ENCODE results near the gene CRMP1. TPM values are rescaled to one million over a fixed set of nuclear protein-coding genes. Genes with fewer than 3 reads are reported as not detected.

Gene CRMP1
- total and polyA plus RNA-seq, 8 donors = 5.2 to 76.2 (median 64.0) TPM

DNA sequence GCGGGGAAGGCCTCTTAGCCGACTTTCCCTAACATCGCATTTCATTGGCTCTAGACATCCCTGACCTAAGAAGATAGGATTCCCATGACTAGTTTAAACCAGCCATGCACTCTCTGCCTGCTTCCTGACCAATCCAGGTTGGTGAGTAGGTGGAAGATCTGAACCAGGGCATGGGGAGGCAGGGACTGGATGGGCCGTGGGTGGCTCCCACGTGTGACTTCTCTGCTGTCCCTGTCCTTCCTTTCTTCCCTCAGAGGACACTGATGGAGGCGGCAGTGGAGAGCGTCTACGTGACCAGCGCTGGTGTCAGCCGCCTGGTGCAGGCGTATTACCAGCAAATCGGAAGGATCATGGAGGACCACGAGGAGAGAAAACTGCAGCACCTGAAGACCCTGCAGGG lies 91.2 kb downstream of the CRMP1 start:
- Histone ChIP-seq H3K27ac (no peak overlapping the region), H3K4me1 (no peaks in the 10 kb centered on the region), H3K27me3 (no peaks in the 10 kb centered on the region), H3K4me3 (no peak overlapping the region), H3K9me3 (no peaks in the 10 kb centered on the region), H3K36me3 (peaks cover 0 to 26% of the 10 kb centered on the region in 2 donors)
- intact Hi-C loops (cut with DNase I) = no loop called here
- TF ChIP-seq, protein P1, sequence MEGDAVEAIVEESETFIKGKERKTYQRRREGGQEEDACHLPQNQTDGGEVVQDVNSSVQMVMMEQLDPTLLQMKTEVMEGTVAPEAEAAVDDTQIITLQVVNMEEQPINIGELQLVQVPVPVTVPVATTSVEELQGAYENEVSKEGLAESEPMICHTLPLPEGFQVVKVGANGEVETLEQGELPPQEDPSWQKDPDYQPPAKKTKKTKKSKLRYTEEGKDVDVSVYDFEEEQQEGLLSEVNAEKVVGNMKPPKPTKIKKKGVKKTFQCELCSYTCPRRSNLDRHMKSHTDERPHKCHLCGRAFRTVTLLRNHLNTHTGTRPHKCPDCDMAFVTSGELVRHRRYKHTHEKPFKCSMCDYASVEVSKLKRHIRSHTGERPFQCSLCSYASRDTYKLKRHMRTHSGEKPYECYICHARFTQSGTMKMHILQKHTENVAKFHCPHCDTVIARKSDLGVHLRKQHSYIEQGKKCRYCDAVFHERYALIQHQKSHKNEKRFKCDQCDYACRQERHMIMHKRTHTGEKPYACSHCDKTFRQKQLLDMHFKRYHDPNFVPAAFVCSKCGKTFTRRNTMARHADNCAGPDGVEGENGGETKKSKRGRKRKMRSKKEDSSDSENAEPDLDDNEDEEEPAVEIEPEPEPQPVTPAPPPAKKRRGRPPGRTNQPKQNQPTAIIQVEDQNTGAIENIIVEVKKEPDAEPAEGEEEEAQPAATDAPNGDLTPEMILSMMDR (IDR thresholded peaks at IDR 0.05) = no peak
- ATAC-seq (no peak), DNase-seq (no peak)

DNA sequence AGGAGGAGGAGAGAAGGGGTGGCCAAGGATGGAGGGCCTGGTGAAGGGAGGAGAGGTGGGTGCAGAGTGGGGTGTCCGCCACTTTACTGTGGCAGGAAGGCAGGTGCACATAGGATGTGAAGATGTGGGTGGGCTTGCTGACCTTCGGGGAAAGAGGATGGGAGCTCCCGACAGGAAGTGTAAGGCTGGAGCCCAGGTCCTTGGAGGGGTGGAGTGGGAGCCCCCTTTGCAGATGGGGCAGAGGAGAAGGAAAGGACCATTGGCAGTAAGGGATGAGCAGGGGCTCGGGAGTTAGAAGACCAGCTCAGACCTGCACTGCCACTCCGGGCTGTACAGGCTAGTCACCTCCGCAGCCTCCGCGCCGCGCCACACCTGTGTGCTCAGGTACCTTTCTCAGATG lies 92.4 kb downstream of the CRMP1 start:
- Histone ChIP-seq H3K4me3 (no peak overlapping the region), H3K9me3 (no peaks in the 10 kb centered on the region), H3K36me3 (peaks cover 0 to 31% of the 10 kb centered on the region in 2 donors), H3K4me1 (no peaks in the 10 kb centered on the region), H3K27me3 (no peaks in the 10 kb centered on the region), H3K27ac (no peak overlapping the region)
- intact Hi-C loops (cut with DNase I) = no loop called here
- DNase-seq = no peak
- TF ChIP-seq, protein P1 (IDR thresholded peaks at IDR 0.05) = no peak
- no peak for ATAC-seq

DNA sequence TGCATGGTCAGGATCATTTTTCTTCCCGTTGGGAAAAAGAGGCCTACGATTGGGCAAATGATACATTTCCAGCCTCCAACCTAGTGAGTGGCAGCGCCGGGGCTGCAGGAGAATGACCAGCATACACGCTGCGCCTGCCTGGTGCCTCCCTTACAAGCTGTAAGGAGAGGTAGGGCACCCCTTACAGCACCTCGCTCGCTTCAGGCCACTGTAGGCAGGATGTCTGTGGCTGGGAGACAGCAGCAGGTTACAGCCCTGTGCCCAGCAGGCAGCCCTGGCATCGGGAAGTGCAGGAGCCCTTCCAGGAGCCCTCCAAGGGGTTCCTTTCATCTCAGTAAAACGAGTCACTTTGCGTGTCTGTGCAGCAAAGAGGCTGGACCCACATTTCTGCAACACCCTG lies 93.5 kb downstream of the CRMP1 start:
- TF ChIP-seq, protein P1 (IDR thresholded peaks at IDR 0.05) = no peak
- Histone ChIP-seq H3K4me3 (no peak overlapping the region), H3K4me1 (no peaks in the 10 kb centered on the region), H3K27ac (no peak overlapping the region), H3K36me3 (peaks cover 0 to 21% of the 10 kb centered on the region in 2 donors), H3K9me3 (no peaks in the 10 kb centered on the region), H3K27me3 (no peaks in the 10 kb centered on the region)
- DNase-seq (peak in 1 of 4 donors; percentile 70), ATAC-seq (no peak)
- intact Hi-C loops (cut with DNase I) = no loop called here

DNA sequence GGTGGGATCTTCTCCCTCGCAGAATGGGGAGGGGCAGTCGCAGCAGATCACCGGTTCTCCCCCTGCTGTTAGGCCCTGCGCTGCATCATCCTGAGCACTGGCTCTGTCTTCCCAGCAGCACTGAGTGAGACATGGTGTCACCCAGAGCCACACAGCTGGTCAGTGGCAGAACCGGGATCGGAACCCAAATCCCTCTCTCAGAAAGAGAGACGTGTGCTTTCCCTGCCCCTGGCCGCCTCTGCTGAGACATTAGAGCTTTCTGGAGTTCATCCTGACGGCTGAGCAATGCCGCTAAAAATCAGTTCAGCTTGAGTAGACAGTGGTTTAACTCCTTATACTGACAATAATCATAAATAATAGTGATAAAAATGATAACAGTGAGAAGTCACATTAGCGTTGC lies 93.9 kb downstream of the CRMP1 start:
- DNase-seq (no peak), ATAC-seq (no peak)
- H3K4me3 ChIP-seq = no peak overlapping the region
- peaks cover 0 to 21% of the 10 kb centered on the region in 2 donors for H3K36me3 ChIP-seq
- no peaks in the 10 kb centered on the region for H3K9me3 ChIP-seq
- no peaks in the 10 kb centered on the region for H3K4me1 ChIP-seq
- no peak overlapping the region for H3K27ac ChIP-seq
- intact Hi-C loops (cut with DNase I) = no loop called here
- no peaks in the 10 kb centered on the region for H3K27me3 ChIP-seq
- TF ChIP-seq, protein P1 (IDR thresholded peaks at IDR 0.05) = no peak

DNA sequence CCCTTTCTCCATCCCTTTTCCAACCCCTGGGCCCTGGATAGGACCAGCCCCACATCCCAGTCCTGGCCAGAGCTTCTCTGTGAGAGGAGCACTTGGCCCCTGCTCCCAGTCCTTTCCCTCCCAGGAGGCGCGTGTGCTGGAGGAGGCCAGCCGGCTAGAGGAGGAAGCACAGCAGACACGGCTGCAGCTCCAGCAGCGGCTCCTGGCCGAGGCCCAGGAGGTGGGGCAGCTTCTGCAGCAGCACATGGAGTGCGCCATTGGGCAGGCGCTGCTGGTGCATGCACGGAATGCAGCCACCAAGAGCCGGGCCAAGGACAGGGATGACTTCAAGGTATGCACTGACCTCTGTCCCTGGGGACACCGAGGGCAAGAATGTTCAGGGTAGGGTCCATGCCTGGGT lies 94.4 kb downstream of the CRMP1 start:
- Histone ChIP-seq H3K27ac (no peak overlapping the region), H3K9me3 (no peaks in the 10 kb centered on the region), H3K4me1 (no peaks in the 10 kb centered on the region), H3K4me3 (no peak overlapping the region), H3K27me3 (no peaks in the 10 kb centered on the region), H3K36me3 (peaks cover 0 to 21% of the 10 kb centered on the region in 2 donors)
- ATAC-seq (no peak), DNase-seq (no peak)
- intact Hi-C loops (cut with DNase I) = no loop called here
- TF ChIP-seq, protein P1 (IDR thresholded peaks at IDR 0.05) = no peak

All from left lung (tissue), 10 donors.